ENCODE data around the gene ADAM15. TPM values are rescaled to one million over a fixed set of nuclear protein-coding genes. Genes with fewer than 3 reads are reported as not detected.

Gene ADAM15
- total RNA-seq, 2 experiments from 2014 or later: 17.2 to 20.1 TPM

DNA sequence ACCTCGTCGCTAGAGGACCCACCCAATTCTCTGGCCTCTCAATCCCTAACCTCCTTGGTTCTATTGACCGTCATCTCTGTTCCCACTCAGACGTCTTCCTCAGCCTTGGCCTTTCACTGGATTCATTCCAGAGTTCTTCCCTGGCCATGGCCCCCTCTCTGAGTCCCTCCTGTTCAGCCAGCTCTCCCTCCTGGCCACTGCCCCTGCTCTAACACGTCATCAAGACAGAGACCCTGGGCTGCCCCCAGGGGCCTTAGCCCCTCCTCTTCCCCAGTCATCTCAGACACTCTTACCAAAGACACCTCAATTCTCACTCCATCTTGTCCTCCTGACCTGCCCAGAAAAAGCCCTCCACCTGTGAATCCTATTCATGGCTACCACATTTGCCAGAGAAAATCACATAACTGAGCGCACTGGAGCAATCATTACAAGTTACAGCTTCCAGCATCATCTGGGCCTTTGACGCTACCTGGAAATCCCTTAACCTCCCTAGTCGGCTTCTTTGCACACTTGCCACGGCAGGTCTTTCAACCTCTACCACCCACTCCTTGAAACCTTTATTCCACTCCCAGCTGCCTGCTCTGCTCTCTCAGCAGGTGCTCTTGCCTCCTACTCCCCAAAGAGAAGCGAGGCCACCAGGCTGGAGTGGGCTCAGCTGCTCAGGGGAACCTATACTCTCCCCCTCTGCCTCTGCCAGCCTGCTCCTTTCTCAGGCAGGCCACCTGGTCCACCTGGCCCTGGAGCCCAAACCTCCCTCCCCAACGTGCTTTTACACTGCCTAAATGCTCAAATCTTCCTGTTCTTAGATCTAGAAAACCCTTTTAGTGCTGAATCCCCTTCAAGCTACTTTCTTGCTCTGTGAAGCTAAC lies 31.5 kb upstream of the ADAM15 start:
- Mint-ChIP-seq H3K36me3 (ENCODE audit: low read depth) (peaks cover 13% of the 10 kb centered on the region), H3K27me3 (no peaks in the 10 kb centered on the region), H3K4me3 (peak overlapping the region; percentile 2), H3K9me3 (no peaks in the 10 kb centered on the region), H3K27ac (peak overlapping the region; percentile 92), H3K4me1 (ENCODE audit: low read depth) (peaks cover 61% of the 10 kb centered on the region)
- Histone ChIP-seq H3K27me3 (ENCODE audit: control insufficient read depth in 1 of 2, insufficient read depth in 2 of 2, low read length in 2 of 2) (no peaks in the 10 kb centered on the region), H3K9me3 (ENCODE audit: control insufficient read depth in 1 of 2, insufficient read depth in 1 of 2, low read length in 2 of 2) (no peaks in the 10 kb centered on the region), H3K27ac (ENCODE audit: low read depth in 1 of 2, low read length in 2 of 2) (peak overlapping the region in 1 of 2 donors; percentile 51), H3K4me1 (ENCODE audit: insufficient read depth, low read length) (peaks cover 60% of the 10 kb centered on the region), H3K4me3 (ENCODE audit: low read length) (no peak overlapping the region), H3K36me3 (ENCODE audit: insufficient read depth, low read length) (peaks cover 31% of the 10 kb centered on the region)
- TF ChIP-seq, protein P1, sequence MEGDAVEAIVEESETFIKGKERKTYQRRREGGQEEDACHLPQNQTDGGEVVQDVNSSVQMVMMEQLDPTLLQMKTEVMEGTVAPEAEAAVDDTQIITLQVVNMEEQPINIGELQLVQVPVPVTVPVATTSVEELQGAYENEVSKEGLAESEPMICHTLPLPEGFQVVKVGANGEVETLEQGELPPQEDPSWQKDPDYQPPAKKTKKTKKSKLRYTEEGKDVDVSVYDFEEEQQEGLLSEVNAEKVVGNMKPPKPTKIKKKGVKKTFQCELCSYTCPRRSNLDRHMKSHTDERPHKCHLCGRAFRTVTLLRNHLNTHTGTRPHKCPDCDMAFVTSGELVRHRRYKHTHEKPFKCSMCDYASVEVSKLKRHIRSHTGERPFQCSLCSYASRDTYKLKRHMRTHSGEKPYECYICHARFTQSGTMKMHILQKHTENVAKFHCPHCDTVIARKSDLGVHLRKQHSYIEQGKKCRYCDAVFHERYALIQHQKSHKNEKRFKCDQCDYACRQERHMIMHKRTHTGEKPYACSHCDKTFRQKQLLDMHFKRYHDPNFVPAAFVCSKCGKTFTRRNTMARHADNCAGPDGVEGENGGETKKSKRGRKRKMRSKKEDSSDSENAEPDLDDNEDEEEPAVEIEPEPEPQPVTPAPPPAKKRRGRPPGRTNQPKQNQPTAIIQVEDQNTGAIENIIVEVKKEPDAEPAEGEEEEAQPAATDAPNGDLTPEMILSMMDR (IDR thresholded peaks at IDR 0.05): no peak
- ChIA-PET POLR2A (interaction anchor here (0.9 to 6.7 kb wide), 4 partner anchors 37 to 83 kb away, joined by 4 to 72 read pairs (median 8); partner anchors contain the start of genes FLAD1, PBXIP1, PMVK and PYGO2), CTCF (interaction anchor here (0.7 to 9.7 kb wide), 7 partner anchors 21 to 259 kb away, joined by 3 to 159 read pairs (median 6); partner anchors contain the start of genes ADAM15, FLAD1, LENEP and ZBTB7B)
- ATAC-seq (ENCODE audit: poor library complexity) (no peak), DNase-seq (no peak)
- intact Hi-C loops (cut with DNase I, micrococcal nuclease): loop anchor here (5.0 to 10.0 kb wide), 3 partner anchors 352 to 462 kb away; partner anchors contain the start of gene UBE2Q1 (in 1 of the 2)

DNA sequence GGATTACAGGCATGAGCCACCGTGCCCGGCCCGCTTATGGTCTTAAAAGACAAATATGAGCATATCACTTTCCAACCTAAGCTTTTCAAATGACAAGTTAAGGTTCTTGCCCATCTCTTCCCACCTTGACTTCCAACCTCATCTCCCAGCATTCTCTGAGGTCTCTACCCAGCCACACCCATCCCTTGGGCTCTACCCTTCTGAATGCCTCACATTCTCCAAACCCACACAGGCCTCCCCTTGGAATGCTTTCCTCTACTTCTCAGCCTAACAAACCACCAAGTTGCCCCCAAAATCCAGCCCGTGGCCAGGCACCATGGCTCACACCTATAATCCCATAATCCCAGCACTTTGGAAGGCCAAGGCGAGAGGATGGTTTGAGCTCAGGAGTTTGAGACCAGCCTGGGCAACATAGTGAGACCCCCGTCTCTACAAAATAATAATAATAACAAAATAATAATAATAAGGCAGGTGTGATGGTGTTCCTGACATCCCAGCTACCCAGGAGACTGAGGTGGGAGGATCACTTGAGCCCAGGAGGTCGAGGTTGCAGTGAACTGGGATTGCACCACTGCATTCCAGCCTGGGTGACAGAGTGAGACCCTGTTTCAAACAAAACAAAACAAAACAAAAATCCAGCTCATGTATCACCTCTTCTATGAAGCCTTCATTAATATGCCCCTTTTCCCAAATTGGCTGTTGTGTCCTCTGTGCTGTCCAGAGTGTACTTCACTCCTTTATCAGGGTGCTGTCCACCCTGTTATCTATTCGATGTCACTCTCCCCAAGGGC lies 28.8 kb upstream of the ADAM15 start:
- no peak overlapping the region for H3K4me3 ChIP-seq (ENCODE audit: low read length)
- H3K4me1 Mint-ChIP-seq (ENCODE audit: low read depth): peaks cover 42% of the 10 kb centered on the region
- DNase-seq (no peak), ATAC-seq (ENCODE audit: poor library complexity) (no peak)
- no peaks in the 10 kb centered on the region for H3K36me3 Mint-ChIP-seq (ENCODE audit: low read depth)
- intact Hi-C loops (cut with DNase I, micrococcal nuclease): loop anchor here in 1 of 2 experiments (10.0 kb wide), 1 partner anchor 358 kb away; no protein-coding TSS in a partner anchor
- ChIA-PET CTCF (interaction anchor here (0.9 to 9.7 kb wide), 4 partner anchors 24 to 63 kb away, joined by 3 to 159 read pairs (median 3); partner anchors contain the start of genes ADAM15, LENEP and ZBTB7B), POLR2A (interaction anchor here (0.9 to 1.2 kb wide), 5 partner anchors 12 to 67 kb away, joined by 3 to 4 read pairs (median 3); partner anchors contain the start of genes ADAM15, CKS1B and PBXIP1)
- no peaks in the 10 kb centered on the region for H3K27me3 Mint-ChIP-seq
- H3K27ac ChIP-seq (ENCODE audit: low read depth in 1 of 2, low read length in 2 of 2): no peak overlapping the region
- peak overlapping the region; percentile 68 for H3K27ac Mint-ChIP-seq
- H3K4me3 Mint-ChIP-seq: no peak overlapping the region
- TF ChIP-seq, protein P1 (IDR thresholded peaks at IDR 0.05): no peak
- no peaks in the 10 kb centered on the region for H3K9me3 Mint-ChIP-seq
- no peaks in the 10 kb centered on the region for H3K9me3 ChIP-seq (ENCODE audit: control insufficient read depth in 1 of 2, insufficient read depth in 1 of 2, low read length in 2 of 2)
- H3K36me3 ChIP-seq (ENCODE audit: insufficient read depth, low read length): peaks cover 6% of the 10 kb centered on the region
- peaks cover 33% of the 10 kb centered on the region for H3K4me1 ChIP-seq (ENCODE audit: insufficient read depth, low read length)
- no peaks in the 10 kb centered on the region for H3K27me3 ChIP-seq (ENCODE audit: control insufficient read depth in 1 of 2, insufficient read depth in 2 of 2, low read length in 2 of 2)

DNA sequence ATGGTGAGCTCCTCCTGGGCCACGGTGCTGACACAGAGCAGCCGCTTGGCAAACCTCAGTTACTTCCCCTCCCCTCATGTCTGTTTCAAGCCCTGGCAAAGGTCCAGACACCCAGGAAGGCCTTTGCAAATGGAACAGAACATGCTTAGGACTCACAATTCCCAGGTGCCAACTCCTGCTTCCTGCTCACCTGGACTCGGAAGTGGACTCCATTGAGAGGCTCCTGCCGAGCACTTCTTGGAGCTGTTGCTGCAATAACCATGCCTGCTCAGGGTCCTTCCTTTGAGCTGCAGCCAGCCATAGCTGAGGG lies 28.2 kb upstream of the ADAM15 start:
- no peak overlapping the region for H3K27ac ChIP-seq (ENCODE audit: low read depth in 1 of 2, low read length in 2 of 2)
- no peaks in the 10 kb centered on the region for H3K9me3 Mint-ChIP-seq

More for the DNA sequence above, 28.2 kb upstream of the ADAM15 start:
- intact Hi-C loops (cut with DNase I, micrococcal nuclease): loop anchor here in 1 of 2 experiments (10.0 kb wide), 1 partner anchor 358 kb away; no protein-coding TSS in a partner anchor
- H3K36me3 Mint-ChIP-seq (ENCODE audit: low read depth): no peaks in the 10 kb centered on the region
- DNase-seq: peak in 1 of 14 experiments; percentile 18
- H3K4me3 Mint-ChIP-seq: no peak overlapping the region
- H3K4me1 ChIP-seq (ENCODE audit: insufficient read depth, low read length): peaks cover 27% of the 10 kb centered on the region
- ChIA-PET CTCF (interaction anchor here (0.9 to 9.7 kb wide), 4 partner anchors 24 to 62 kb away, joined by 3 to 159 read pairs (median 3); partner anchors contain the start of genes ADAM15, LENEP and ZBTB7B), POLR2A (interaction anchor here (0.9 to 1.2 kb wide), 4 partner anchors 12 to 67 kb away, joined by 3 to 4 read pairs (median 3); partner anchors contain the start of genes CKS1B and PBXIP1)
- H3K36me3 ChIP-seq (ENCODE audit: insufficient read depth, low read length): peaks cover 6% of the 10 kb centered on the region
- TF ChIP-seq, protein P1 (IDR thresholded peaks at IDR 0.05): no peak
- H3K4me3 ChIP-seq (ENCODE audit: low read length): no peak overlapping the region
- no peak for ATAC-seq (ENCODE audit: poor library complexity)
- no peaks in the 10 kb centered on the region for H3K27me3 ChIP-seq (ENCODE audit: control insufficient read depth in 1 of 2, insufficient read depth in 2 of 2, low read length in 2 of 2)
- peak overlapping the region; percentile 68 for H3K27ac Mint-ChIP-seq
- H3K4me1 Mint-ChIP-seq (ENCODE audit: low read depth): peaks cover 37% of the 10 kb centered on the region
- H3K27me3 Mint-ChIP-seq: no peaks in the 10 kb centered on the region
- H3K9me3 ChIP-seq (ENCODE audit: control insufficient read depth in 1 of 2, insufficient read depth in 1 of 2, low read length in 2 of 2): no peaks in the 10 kb centered on the region

All from CD4-positive, alpha-beta T cell (primary cell).